ENCODE measurements around the gene CDK18. TPM values are rescaled to one million over a fixed set of nuclear protein-coding genes. Genes with fewer than 3 reads are reported as not detected.

CDK18 gene
- total and polyA plus RNA-seq, 2 experiments from 2014 or later, result not detected

DNA sequence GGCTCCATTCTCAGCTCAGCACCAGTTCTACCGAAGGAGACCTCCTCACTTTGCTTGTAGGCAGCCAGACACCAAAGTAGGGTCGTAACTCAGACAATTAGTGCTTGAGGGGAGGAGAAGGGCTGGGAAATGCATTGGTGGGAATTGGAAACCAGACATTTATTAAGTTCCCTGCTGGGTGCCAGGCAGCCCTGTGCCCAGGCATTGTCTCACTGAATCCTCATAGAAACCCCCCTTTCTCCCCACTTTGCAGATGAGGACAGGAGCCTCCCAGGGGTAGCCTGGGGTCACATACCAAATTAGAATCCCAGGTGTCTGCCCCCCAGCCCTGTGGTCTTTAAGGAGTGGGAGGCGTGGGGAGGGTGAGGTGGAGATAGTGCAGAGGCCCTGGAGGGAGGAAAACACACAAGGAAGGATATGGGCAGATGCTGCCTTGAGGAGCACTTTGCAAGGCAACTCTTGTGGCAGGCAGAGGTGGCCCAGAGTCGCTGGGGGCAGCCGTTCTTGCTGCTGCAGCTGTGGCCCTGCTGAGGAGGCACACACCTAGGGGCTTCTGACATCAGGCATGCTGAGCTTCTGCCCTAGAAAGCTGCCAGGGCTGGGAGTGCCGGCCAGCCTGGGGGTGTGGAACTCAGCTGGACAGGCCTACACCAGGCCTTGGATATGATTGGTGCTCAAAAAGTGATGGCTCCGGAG, 29.4 kb downstream of the CDK18 start:
- TF ChIP-seq EZH2phosphoT487 (IDR thresholded peaks at IDR 0.05; ENCODE audit: insufficient read depth, low read depth) (no peak), EZH2 (IDR thresholded peaks at IDR 0.05; ENCODE audit: insufficient read depth, poor library complexity, severe bottlenecking) (no peak)
- H3K9me2 ChIP-seq (ENCODE audit: insufficient read depth), result no peaks in the 10 kb centered on the region
- peaks cover 8% of the 10 kb centered on the region for H3K4me1 ChIP-seq (ENCODE audit: insufficient read depth)
- H3K9ac ChIP-seq, result no peak overlapping the region
- H3K36me3 ChIP-seq (ENCODE audit: low read depth), result no peaks in the 10 kb centered on the region
- H2AFZ ChIP-seq, result no peak overlapping the region
- no peak overlapping the region for H3K4me2 ChIP-seq (ENCODE audit: unreplicated experiment)
- in situ Hi-C loops (cut with MboI), result no loop called here
- peaks cover 8% of the 10 kb centered on the region; the same call in 1 of the 2 replicates for H3F3A ChIP-seq (ENCODE audit: insufficient read depth)
- no peak overlapping the region for H3K27ac ChIP-seq
- H3K4me3 ChIP-seq, result no peak overlapping the region
- WGBS, 2 experiments (ENCODE audit: low coverage in 1 of 2, low lambda C conversion rate in 2 of 2, missing lambda C conversion rate in 2 of 2), result 70 to 75% methylated on average over 7 of the region's 7 CpGs
- no peak for DNase-seq
- peaks cover 3% of the 10 kb centered on the region; the same call in 1 of the 2 replicates for H3K27me3 ChIP-seq (replicated peaks; ENCODE audit: insufficient read depth)
- H3K9me3 ChIP-seq (ENCODE audit: low read depth), result no peaks in the 10 kb centered on the region
- H4K20me1 ChIP-seq (ENCODE audit: insufficient read depth), result no peaks in the 10 kb centered on the region
- H3K79me2 ChIP-seq (ENCODE audit: insufficient read depth), result no peaks in the 10 kb centered on the region

DNA sequence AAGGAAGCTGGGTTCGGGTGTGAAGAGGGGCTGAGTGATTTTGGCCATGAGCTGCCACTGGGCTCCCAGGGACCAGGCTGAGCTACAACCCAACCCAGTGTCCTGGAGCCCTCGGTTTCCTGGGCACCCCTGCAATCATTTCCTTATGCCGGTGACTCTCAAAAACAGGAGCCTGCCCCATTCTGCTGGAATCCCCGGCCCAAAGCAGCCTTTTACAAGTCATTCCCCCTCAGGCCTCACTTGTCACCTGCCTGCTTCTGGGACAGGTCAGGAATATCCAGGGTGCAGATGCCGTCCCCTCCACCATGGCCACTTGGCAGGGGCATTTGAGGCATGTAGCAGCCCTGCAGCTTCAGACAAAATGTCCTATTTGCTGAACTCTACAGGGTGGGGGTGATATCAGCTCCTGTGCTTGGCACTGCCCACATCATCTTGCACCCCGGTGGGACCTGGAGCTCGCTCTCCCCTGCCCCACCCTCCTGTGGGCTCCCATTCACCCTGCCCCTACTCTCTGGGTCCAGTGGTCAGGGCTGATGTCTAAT, 30.0 kb downstream of the CDK18 start:
- in situ Hi-C loops (cut with MboI), result no loop called here
- WGBS, 2 experiments (ENCODE audit: low coverage in 1 of 2, low lambda C conversion rate in 2 of 2, missing lambda C conversion rate in 2 of 2), result 73 to 78% methylated on average over 7 of the region's 7 CpGs

DNA sequence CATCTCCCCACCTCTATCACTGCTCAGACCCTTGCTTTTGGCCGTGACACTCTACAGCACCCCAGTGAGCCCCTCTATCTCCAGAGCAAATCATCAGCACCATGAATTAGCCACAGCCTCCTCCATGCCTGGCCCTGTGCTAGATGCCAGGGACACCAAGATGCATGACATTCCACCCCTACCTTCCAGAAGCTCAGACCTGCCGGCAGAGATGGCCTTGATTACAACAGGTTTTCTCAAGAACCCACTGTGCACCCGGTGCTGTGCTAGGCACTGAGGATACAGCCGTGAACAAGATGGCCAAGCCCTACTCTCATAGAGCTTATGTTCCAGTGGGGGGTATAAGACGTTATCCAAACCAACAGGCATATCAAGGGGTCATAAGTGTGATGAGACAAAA, 30.6 kb downstream of the CDK18 start:
- no peak overlapping the region for H3K9ac ChIP-seq
- no peak overlapping the region for H3K27ac ChIP-seq
- TF ChIP-seq EZH2 (IDR thresholded peaks at IDR 0.05; ENCODE audit: insufficient read depth, poor library complexity, severe bottlenecking), result no peak
- no peak for TF ChIP-seq EZH2phosphoT487 (IDR thresholded peaks at IDR 0.05; ENCODE audit: insufficient read depth, low read depth)
- H3F3A ChIP-seq (ENCODE audit: insufficient read depth), result peaks cover 8% of the 10 kb centered on the region; the same call in 1 of the 2 replicates
- H3K27me3 ChIP-seq (replicated peaks; ENCODE audit: insufficient read depth), result peaks cover 3% of the 10 kb centered on the region; the same call in 1 of the 2 replicates
- H3K36me3 ChIP-seq (ENCODE audit: low read depth), result no peaks in the 10 kb centered on the region
- 65 to 66% methylated on average over 5 of the region's 5 CpGs for WGBS, 2 experiments (ENCODE audit: low coverage in 1 of 2, low lambda C conversion rate in 2 of 2, missing lambda C conversion rate in 2 of 2)
- H3K4me3 ChIP-seq, result no peak overlapping the region
- H3K4me1 ChIP-seq (ENCODE audit: insufficient read depth), result peaks cover 8% of the 10 kb centered on the region
- H3K79me2 ChIP-seq (ENCODE audit: insufficient read depth), result no peaks in the 10 kb centered on the region
- in situ Hi-C loops (cut with MboI), result no loop called here
- H3K4me2 ChIP-seq (ENCODE audit: unreplicated experiment), result no peak overlapping the region
- H4K20me1 ChIP-seq (ENCODE audit: insufficient read depth), result no peaks in the 10 kb centered on the region
- H3K9me2 ChIP-seq (ENCODE audit: insufficient read depth), result no peaks in the 10 kb centered on the region
- no peak overlapping the region for H2AFZ ChIP-seq
- DNase-seq, result no peak
- H3K9me3 ChIP-seq (ENCODE audit: low read depth), result no peaks in the 10 kb centered on the region

More for the DNA sequence above, 30.0 kb downstream of the CDK18 start:
- Histone ChIP-seq H3K9me2 (ENCODE audit: insufficient read depth) (no peaks in the 10 kb centered on the region), H4K20me1 (ENCODE audit: insufficient read depth) (no peaks in the 10 kb centered on the region), H3K36me3 (ENCODE audit: low read depth) (no peaks in the 10 kb centered on the region), H3K27ac (no peak overlapping the region), H2AFZ (no peak overlapping the region), H3K4me3 (no peak overlapping the region), H3K27me3 (replicated peaks; ENCODE audit: insufficient read depth) (peaks cover 3% of the 10 kb centered on the region; the same call in 1 of the 2 replicates), H3K4me2 (ENCODE audit: unreplicated experiment) (no peak overlapping the region), H3F3A (ENCODE audit: insufficient read depth) (peaks cover 8% of the 10 kb centered on the region; the same call in 1 of the 2 replicates), H3K9ac (no peak overlapping the region), H3K79me2 (ENCODE audit: insufficient read depth) (no peaks in the 10 kb centered on the region), H3K4me1 (ENCODE audit: insufficient read depth) (peaks cover 8% of the 10 kb centered on the region), H3K9me3 (ENCODE audit: low read depth) (no peaks in the 10 kb centered on the region)
- no peak for DNase-seq
- TF ChIP-seq EZH2phosphoT487 (IDR thresholded peaks at IDR 0.05; ENCODE audit: insufficient read depth, low read depth) (no peak), EZH2 (IDR thresholded peaks at IDR 0.05; ENCODE audit: insufficient read depth, poor library complexity, severe bottlenecking) (no peak)

DNA sequence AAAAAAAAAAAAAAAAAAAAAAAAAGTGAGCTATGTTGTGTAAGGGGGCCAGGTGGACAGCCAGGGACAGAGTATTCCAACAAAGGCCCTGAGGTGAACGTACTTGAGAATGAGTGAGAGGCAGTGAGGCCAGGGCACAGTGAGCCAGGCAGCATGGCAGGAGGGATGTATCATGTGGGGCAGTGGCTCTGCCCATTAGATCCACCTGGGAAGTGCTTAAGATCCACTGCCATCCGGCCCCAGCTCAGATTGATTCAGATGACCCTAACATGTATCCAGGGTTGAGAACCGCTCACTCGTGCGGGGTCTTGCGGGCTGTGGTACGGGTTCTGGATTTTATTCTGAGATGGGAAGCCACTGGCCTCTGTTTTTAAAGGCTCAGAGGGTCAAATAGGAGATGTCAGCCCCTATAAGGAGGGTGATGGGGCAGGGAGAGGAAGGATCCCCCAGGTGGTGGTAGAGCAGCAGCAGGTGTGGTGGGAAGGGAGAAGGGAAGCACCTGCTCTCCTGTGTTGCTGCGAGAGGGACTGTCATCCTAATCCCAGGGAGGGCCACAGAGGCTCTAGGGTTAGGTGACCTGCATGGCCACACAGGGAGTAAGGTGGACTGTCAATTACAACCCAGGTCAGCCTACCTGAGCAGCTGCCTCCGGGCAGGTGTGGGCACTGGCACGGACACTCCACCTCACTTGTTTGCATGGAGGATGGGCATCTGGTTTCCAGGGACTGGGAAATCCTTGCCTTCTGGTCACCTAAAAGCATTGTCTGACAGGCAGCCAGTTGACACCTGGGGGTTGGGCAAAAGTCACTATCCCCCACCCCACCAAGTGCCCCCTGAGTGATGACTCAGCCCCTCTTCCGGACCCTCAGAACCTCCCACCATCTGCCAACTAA, 31.6 kb downstream of the CDK18 start:
- Histone ChIP-seq H3K4me2 (ENCODE audit: unreplicated experiment) (no peak overlapping the region), H3K9me2 (ENCODE audit: insufficient read depth) (no peaks in the 10 kb centered on the region), H3F3A (ENCODE audit: insufficient read depth) (peaks cover 8% of the 10 kb centered on the region; the same call in 1 of the 2 replicates), H3K27ac (no peak overlapping the region), H3K4me3 (no peak overlapping the region), H3K4me1 (ENCODE audit: insufficient read depth) (peaks cover 8% of the 10 kb centered on the region), H3K9ac (no peak overlapping the region), H3K27me3 (replicated peaks; ENCODE audit: insufficient read depth) (no peaks in the 10 kb centered on the region), H4K20me1 (ENCODE audit: insufficient read depth) (no peaks in the 10 kb centered on the region), H3K9me3 (ENCODE audit: low read depth) (no peaks in the 10 kb centered on the region), H3K36me3 (ENCODE audit: low read depth) (no peaks in the 10 kb centered on the region), H3K79me2 (ENCODE audit: insufficient read depth) (no peaks in the 10 kb centered on the region), H2AFZ (no peak overlapping the region)
- in situ Hi-C loops (cut with MboI), result no loop called here
- no peak for TF ChIP-seq EZH2phosphoT487 (IDR thresholded peaks at IDR 0.05; ENCODE audit: insufficient read depth, low read depth)
- TF ChIP-seq EZH2 (IDR thresholded peaks at IDR 0.05; ENCODE audit: insufficient read depth, poor library complexity, severe bottlenecking), result no peak
- no peak for DNase-seq
- WGBS, 2 experiments (ENCODE audit: low coverage in 1 of 2, low lambda C conversion rate in 2 of 2, missing lambda C conversion rate in 2 of 2), result 76 to 77% methylated on average over 11 of the region's 11 CpGs

All from GM23248 (cell line).